ENCODE results near the gene WDR90. TPM values are rescaled to one million over a fixed set of nuclear protein-coding genes. Genes with fewer than 3 reads are reported as not detected.

Gene WDR90
- polyA plus RNA-seq, 4 donors, result 23.5 to 76.1 (median 52.9) TPM

DNA sequence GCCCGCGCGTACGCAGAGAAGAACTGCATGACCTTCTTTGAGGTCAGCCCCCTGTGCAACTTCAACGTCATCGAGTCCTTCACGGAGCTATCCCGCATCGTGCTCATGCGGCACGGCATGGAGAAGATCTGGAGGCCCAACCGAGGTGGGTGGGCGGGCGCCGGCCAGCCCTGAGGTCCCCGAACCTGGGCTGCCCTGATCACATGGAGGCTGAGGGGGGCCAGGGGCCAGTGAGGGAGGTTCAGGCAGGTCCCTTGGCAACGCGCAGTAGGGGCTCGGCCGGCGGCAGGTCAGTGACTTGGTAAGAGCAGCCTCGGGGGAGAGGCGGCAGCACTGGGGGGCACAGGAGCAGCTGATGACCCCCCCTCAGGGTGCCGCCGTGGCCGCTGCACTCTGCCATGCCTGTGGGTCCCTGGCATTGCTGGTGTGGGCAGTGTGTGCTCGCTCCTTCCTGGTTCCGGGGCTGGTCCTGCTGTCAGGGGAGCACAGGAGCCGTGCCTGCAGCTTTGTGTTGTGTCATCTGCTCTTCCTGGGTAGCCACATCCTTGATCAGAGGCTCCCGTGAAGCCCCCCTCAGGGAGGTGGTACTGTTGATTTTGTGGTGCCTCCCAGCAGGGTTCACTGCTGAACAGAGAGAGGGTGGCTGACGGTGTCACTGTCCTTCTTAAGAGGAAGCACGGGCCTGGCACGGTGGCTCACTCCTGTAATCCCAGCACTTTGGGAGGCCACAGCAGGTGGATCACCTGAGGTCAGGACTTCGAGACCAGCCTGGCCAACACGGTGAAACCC, 23.0 kb upstream of the WDR90 start:
- no peak for DNase-seq (ENCODE audit: low read depth in 4 of 4, low spot score in 2 of 4)

DNA sequence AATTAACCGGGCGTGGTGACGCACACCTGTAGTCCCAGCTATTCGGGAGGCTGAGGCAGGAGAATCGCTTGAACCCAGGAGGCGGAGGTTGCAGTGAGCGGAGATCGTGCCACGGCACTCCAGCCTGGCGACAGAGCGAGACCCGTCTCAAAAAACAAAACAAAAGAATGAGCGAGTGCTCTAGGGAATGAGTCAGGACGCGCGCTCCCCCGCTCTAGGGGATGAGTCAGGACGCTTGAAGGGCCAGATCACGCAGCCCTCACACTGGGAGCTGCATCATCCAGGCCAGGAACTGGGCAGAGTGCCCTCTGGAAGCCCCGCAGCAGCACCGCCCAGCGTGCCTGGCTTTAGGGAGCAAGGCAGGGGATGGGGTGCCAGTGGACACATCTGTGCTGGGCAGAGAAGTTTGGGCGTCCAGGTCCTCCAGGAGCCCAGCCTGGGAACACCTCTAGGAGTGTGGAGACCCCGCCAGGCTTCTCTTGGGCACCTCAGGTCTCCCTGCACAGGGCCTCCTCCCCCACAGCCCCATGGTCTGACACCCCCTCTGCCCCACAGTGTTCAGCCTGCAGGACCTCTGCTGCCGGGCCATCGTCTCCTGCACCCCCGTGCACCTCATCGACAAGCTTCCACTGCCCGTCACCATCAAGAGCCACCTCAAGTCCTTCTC, 22.2 kb upstream of the WDR90 start:
- DNase-seq (ENCODE audit: low read depth in 4 of 4, low spot score in 2 of 4), result no peak

DNA sequence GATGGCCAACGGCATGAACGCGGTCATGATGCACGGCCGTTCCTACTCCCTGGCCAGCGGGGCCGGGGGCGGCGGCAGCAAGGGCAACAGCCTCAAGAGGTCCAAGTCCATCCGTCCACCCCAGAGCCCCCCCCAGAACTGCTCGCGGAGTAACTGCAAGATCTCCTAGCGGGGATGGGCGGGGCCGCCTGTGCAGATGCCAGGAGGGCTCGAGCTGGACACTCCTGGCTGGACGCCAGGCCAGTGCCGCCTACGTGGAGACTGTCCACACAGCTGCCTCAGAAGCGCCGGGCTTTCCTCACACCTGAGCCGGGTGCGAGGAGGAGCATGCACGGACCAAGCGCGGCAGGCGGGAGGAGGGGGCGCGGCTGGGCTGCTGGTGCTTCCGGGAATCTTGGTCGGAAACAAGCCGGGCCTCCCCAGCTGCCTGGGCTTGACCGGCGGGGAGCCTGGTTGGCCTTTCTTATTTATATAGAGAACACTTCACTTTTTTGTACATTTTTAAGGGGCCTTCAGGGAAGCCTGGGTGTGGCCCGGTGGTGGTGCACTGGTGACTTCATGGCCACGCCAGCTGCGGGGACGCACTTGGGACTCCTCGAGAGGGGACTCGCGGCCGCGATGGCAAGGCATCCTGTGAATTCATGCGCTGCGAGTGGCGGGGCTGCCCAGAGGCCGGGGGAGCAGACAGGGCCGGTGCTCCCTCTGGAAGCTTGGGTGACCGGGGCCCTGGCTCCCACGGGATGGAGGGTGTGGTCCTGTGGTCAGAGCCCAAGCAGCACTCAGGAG, 21.5 kb upstream of the WDR90 start:
- DNase-seq (ENCODE audit: low read depth in 4 of 4, low spot score in 2 of 4), result no peak

DNA sequence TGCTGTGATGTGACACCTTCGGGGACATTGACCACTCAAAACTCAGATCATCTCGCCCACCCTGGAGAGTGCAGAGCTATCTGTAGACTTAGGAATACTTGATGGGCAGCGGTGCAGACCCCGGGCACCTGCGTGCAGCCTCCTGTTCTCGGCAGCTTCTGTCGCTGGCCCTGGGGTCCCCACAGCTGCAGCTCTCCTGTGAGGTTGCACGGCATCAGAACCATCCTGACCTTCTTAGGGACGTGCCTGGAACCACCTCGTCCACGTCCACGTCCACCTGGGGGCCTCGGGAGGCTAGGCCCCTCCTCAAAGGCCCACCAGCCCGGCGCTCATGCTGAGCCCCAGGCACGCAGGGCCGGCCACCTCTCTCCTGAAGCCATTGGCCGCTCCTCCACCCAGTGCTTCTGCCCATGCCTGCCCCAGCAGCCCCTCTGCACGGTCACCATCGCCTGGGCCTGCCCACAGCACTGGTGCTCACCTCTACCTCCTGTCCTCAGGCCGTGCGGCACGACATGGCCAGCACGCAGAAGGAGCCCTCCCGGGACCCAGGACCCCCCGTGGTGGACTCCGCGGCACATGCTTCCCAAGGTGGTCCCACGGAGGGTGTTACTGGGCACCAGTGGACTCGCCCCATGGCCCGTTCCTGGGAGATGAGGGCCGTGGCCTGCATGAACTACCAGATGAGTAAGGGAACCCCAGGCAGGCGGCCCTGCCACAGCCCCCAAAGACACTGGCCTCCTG, 20.7 kb upstream of the WDR90 start:
- no peak for DNase-seq (ENCODE audit: low read depth in 4 of 4, low spot score in 2 of 4)

DNA sequence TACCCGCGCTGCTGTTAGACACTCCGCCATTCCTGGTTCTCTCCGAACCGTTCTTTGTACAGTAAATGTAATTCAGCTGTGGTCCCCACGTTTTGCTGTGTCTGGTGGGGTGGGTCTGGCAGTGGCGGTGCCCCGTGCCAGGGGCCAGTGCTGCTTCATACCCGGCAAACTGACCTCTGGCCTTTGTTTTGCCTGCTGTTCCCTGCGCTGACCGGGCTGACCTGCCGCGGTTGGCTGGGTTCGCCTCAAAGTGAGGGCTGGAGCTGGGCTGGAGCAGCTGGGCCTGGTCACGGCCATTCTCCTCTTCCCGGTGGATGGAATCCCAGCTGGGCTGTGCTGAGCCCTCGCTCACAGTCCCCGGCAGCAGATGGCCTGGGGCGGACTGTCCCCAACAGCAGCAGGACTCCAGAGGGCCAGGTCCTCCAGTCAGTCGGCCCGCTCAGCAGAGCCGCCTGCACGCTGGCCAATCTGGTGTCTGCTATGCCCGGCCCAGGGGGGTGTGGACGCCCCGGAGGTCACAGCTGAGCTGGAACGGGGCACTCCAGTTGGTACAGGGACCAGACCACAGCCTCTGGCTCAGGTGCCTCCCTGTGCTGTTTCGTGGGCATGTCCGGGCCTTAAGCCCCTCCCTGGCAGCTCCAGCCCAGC, 19.9 kb upstream of the WDR90 start:
- no peak for DNase-seq (ENCODE audit: low read depth in 4 of 4, low spot score in 2 of 4)

DNA sequence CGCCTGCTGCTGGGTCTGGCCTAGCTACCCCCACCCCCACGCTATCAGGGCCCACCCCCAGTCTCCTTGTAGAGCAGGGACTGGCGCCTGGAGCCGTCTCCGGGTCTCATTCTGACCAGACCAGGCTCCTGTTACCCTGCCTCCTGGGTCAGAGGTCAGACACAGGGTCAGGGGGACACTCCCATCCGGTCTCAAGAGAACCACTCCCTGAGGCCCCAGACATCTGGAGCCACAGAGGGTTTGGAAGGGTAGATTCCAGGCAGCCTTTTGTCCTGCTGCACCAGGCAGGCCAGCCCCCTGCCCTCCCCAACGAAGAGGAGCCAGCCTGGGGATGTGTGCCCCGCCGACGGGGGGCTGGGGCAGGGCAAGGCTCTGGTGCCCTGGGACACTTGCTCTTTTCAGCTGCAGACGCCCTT, 19.3 kb upstream of the WDR90 start:
- DNase-seq (ENCODE audit: low read depth in 4 of 4, low spot score in 2 of 4), result no peak

DNA sequence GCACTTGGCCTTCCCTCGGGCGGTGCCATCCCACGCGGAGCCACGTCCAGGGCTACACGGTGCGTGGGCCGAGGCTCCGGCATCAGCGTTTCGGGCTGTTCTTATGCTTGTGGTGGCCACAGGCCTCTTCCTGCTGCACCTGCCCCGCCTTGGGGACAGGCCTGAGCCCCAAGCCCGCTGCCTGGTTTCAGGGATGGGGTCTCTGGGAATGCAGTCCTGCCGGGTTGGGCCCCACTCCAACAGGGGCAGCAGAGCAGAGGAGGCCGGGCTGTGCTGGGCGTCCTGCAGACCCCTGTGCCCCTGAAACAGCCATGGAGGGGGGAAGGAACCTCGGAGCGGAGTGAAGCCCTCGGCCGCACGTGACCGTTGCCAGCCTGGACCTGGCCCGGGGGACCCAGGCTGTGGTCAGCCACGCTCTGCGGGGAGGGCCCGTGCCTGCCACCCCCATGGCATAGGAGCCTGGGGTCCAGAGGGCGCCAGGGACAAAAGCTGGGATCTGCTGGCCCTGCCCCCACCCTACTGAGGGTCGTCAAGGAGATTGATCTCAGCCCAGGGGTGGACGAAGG, 18.8 kb upstream of the WDR90 start:
- no peak for DNase-seq (ENCODE audit: low read depth in 4 of 4, low spot score in 2 of 4)

DNA sequence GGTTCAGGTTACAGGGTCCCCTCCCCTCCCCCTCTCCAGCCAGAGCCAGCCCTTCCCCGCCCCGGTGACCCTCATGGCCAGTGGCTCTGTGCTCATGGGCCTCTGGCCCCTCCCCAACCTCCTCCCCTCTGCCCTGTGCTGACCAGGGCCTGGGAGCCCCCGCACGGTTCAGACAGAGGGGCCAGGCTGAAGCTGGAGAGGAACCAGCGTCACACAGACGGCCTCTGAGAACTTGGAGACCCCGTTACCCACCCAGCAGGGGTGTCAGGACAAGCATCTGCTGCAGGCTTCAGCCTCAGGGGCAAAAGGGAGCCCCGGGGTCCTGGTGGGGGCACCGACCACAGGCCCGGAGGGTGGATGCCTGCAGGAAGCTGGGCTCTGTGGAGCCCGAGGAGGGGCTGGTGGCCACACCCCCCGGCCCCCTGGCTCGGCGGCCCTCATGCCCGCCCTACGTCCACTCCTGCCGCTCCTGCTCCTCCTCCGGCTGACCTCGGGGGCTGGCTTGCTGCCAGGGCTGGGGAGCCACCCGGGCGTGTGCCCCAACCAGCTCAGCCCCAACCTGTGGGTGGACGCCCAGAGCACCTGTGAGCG, 18.3 kb upstream of the WDR90 start, which contains the start of gene WFIKKN1:
Gene WFIKKN1, plus strand, starts transcription at position 171 of the 591 bp plus-strand sequence. Its CDS starts 269 bp downstream, at position 440.
- DNase-seq (ENCODE audit: low read depth in 4 of 4, low spot score in 2 of 4), result no peak

DNA sequence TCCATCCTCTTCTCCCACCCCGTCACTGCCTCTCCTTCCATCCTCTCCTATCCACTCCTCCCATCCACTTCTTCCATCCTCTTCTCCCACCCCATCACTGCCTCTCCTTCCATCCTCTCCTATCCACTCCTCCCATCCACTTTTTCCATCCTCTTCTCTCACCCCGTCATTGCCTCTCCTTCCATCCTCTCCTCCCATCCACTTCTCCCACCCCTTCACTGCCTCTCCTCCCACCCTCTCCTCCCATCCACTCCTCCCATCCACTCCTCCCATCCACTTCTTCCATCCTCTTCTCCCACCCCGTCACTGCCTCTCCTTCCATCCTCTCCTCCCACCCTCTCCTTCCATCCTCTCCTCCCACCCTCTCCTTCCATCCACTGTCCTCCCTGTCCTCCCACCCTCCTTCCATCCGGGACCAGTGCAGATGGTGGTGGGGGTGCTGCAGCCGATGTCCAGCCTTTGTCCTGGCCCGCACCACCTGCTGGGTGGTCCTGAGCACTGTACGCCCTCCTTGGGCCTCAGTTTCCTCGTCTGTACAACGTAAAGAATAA, 17.3 kb upstream of the WDR90 start:
- DNase-seq (ENCODE audit: low read depth in 4 of 4, low spot score in 2 of 4), result no peak

DNA sequence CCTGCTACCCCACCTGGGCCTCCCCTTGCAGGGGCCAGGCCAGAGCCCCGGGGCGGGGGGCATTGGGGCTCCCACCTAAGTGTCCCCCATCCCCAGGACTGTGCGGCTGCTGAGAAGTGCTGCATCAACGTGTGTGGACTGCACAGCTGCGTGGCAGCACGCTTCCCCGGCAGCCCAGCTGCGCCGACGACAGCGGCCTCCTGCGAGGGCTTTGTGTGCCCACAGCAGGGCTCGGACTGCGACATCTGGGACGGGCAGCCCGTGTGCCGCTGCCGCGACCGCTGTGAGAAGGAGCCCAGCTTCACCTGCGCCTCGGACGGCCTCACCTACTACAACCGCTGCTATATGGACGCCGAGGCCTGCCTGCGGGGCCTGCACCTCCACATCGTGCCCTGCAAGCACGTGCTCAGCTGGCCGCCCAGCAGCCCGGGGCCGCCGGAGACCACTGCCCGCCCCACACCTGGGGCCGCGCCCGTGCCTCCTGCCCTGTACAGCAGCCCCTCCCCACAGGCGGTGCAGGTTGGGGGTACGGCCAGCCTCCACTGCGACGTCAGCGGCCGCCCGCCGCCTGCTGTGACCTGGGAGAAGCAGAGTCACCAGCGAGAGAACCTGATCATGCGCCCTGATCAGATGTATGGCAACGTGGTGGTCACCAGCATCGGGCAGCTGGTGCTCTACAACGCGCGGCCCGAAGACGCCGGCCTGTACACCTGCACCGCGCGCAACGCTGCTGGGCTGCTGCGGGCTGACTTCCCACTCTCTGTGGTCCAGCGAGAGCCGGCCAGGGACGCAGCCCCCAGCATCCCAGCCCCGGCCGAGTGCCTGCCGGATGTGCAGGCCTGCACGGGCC, 16.5 kb upstream of the WDR90 start:
- DNase-seq (ENCODE audit: low read depth in 4 of 4, low spot score in 2 of 4), result no peak

DNA sequence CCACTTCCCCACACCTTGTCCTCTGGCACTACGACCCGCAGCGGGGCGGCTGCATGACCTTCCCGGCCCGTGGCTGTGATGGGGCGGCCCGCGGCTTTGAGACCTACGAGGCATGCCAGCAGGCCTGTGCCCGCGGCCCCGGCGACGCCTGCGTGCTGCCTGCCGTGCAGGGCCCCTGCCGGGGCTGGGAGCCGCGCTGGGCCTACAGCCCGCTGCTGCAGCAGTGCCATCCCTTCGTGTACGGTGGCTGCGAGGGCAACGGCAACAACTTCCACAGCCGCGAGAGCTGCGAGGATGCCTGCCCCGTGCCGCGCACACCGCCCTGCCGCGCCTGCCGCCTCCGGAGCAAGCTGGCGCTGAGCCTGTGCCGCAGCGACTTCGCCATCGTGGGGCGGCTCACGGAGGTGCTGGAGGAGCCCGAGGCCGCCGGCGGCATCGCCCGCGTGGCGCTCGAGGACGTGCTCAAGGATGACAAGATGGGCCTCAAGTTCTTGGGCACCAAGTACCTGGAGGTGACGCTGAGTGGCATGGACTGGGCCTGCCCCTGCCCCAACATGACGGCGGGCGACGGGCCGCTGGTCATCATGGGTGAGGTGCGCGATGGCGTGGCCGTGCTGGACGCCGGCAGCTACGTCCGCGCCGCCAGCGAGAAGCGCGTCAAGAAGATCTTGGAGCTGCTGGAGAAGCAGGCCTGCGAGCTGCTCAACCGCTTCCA, 15.7 kb upstream of the WDR90 start:
- DNase-seq (ENCODE audit: low read depth in 4 of 4, low spot score in 2 of 4), result no peak

DNA sequence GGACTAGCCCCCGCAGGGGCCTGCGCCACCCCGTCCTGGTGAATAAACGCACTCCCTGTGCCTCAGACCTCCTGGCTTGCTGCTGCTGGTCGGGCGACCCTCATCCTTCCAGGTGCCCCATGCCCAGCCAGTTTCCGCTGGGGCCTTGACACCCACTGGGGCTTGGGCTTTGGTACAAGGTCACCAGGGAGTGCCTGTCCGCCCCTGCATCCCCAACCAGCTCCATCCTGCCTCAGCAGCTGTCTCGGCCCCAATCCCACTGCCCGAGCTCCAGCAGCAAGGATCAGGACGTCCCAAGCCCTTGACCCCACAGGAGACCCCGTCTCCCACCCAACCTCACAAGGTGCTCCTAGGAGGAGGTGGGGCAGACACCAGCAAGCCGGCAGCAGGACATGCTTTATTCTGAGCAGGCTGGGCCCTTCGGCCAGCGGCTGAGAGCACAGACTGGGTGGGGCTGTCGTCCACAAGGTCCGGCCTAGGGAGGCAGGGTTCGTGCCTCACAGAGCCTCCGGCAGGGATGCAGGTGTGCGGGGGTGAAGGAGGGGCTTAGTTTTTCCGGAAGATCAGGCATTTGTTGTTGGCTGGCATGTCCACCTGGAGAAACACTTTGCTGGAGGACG, 15.0 kb upstream of the WDR90 start:
- DNase-seq (ENCODE audit: low read depth in 4 of 4, low spot score in 2 of 4), result no peak

DNA sequence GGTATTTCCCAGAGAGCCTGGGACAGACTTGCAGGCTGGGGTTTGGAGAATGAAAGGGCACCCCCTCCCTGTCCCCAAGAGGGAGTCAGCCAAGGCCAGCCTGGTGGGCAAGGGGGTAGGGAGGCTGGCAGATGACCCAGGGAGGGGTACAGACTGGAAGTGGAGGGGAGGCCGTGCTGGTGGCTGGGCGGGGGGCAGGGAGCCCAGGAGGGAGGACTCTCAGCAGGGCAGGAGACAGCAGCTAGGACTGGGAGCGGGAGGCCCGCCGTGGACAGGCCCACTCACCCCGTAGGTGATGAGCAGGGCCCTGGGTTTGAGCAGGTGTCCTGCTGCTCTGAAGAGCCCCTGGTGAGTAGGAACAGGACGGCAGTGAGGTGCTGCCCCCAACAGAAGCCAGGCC, 14.2 kb upstream of the WDR90 start:
- DNase-seq (ENCODE audit: low read depth in 4 of 4, low spot score in 2 of 4), result no peak

DNA sequence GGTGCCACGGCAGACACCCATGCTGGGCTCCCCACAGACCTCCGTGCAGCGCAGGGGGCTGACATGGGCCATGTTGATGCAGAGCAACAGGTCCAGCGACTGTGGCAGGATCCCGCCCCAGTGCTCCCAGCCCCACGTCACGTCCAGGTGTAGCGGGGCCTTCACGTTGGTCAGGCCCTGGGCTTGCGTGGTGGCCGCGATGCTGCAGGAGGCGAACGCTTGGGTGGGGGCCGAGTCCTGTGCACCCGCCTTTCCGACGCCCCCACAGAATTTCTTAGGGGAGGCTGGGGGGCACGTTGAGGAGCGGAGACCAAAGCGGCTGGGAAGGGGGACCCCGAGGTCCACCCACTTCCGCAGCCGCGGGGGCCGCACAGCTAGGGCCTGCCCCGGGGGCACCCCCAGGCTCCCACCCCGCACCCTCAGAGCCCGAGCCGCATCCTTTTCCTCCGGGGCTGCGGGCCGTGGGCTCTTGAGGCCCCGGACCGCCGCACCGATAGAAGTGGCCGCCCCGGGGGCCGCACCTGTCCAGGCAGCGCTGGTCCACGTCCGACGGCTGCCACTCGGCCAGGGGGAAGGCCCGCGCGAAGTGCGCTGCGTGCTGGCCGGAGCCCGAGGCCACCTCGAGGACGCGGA, 13.5 kb upstream of the WDR90 start:
- no peak for DNase-seq (ENCODE audit: low read depth in 4 of 4, low spot score in 2 of 4)

DNA sequence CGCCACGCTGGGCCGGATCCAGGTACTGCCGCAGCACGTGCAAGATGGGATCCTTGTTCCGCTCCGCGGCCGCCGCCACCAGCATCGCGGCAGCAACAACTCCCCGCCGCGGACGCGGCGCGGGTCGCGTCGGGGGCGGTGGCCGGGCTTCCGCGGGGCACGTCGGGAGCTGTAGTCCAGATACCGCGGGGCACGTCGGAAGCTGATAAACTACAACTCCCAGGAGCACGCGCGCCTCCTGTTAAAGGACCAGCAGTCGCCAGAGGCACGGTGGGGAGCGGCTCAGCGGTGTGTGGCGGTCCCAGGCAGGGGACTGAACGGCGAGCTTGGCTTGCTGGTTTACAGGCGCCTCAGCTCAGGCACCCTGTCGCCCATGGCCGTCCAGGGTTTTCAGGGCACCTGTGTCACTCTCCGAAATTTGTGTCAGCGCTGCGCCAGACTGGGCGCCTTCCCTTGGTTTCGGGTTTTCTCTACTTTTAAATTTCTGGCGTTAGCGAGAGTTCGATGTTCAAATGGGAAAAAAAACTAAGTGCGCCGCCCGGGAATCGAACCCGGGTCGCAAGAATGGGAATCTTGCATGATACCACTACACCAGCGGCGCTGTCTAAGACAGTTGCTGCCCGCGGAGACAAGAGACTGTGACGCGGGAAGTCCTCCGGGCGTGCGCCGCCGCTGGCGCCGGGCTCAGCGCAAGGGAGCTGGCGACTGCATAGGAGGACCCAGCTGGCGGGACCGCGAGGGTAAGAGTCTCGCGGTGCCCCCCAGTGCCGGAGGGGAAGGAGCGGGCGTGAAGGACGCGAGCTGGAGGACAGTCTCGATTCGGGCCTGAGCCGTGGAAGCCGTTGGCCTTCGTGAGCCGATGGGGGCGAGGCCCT, 12.7 kb upstream of the WDR90 start, which contains the start of gene METTL26:
Gene METTL26, minus strand, starts transcription at position 100 of the 875 bp plus-strand sequence. Its CDS starts 15 bp downstream, at position 85.
- peak; percentile 83 to 91 (median 87) for DNase-seq (ENCODE audit: low read depth in 4 of 4, low spot score in 2 of 4)

Measured in left renal cortex interstitium (tissue), 4 donors.